GM12878 (cell line): ENCODE results near the gene RIMS3. TPM values are rescaled to one million over a fixed set of nuclear protein-coding genes. Genes with fewer than 3 reads are reported as not detected.

Experiments used
- ATAC-seq: fragments of 200-7000 bp; cut with Tn5 transposase; 3 replicates; pipeline ENCODE4 v1.9.1; 2020; ENCODE audit warnings: mild to moderate bottlenecking, moderate library complexity
- BruUV-seq: library from RNA; stranded (reverse); fragments of 400-500 nt; replicated peaks from 2 replicates; lab custom pipeline; 2021; lab: Mats Ljungman, UMichigan
- CTCF ChIA-PET: fragments of 300-600 bp; sonication (Branson Sonifier 250); formaldehyde crosslinking; extraction: SDS; loops from one replicate; lab custom pipeline; 2021; ENCODE audit warnings: inconsistent platforms; lab: Yijun Ruan, JAX
- POLR2A ChIA-PET: fragments of 350-600 bp; formaldehyde crosslinking; extraction: SDS; loops from one replicate; lab custom pipeline; 2021; ENCODE audit warnings: inconsistent platforms; lab: Charles Lee
- RAD21 ChIA-PET: fragments of 300-600 bp; sonication (Branson Sonifier 250); formaldehyde crosslinking; loops from one replicate; lab custom pipeline; 2023; ENCODE audit warnings: antibody characterized with exemption; ENCODE audit not compliant: unreplicated experiment; lab: Charles Lee
- SMC1A ChIA-PET: fragments of 300-600 bp; sonication (Branson Sonifier 250); formaldehyde crosslinking; loops from one replicate; lab custom pipeline; 2023; ENCODE audit not compliant: unreplicated experiment, uncharacterized antibody; lab: Charles Lee
- DNase-seq: peaks from one replicate; pipeline ENCODE4 v3.0.0-alpha.2; 2011; ENCODE audit warnings: low read depth, low spot score
- FAIRE-seq: peaks from 3 replicates; lab custom pipeline; 2011; peaks lifted over from hg19 to GRCh38; lab: Jason Lieb, UNC
- H2AFZ ChIP-seq: 2 replicates; pipeline ENCODE4 v1.6.0; 2011; ENCODE audit warnings: low read depth, low read length, control low read depth; ENCODE audit not compliant: control insufficient read depth
- H3K27ac ChIP-seq: 2 replicates; pipeline ENCODE4 v1.5.1; 2011; ENCODE audit warnings: control low read depth; ENCODE audit not compliant: control insufficient read depth, insufficient read depth
- H3K27me3 ChIP-seq, 2 experiments: replicated peaks in 1 of 2; 2 replicates each; pipeline versions ENCODE4 v1.6.0 to v1.6.1; 2011; ENCODE audit warnings: low read length in 1 of 2; ENCODE audit not compliant: control insufficient read depth in 2 of 2, insufficient read depth in 2 of 2
- H3K36me3 ChIP-seq, 2 experiments: 2 replicates each; pipeline ENCODE4 v1.5.1; 2011; ENCODE audit warnings: low read length in 1 of 2; ENCODE audit not compliant: control insufficient read depth in 2 of 2, insufficient read depth in 2 of 2
- H3K4me1 ChIP-seq: 2 replicates; pipeline ENCODE4 v1.6.1; 2011; ENCODE audit warnings: mild to moderate bottlenecking, low read length, moderate library complexity, mixed read lengths; ENCODE audit not compliant: control insufficient read depth, insufficient read depth
- H3K4me2 ChIP-seq: 2 replicates; pipeline ENCODE4 v1.6.0; 2011; ENCODE audit warnings: control low read depth; ENCODE audit not compliant: control insufficient read depth, insufficient read depth
- H3K4me3 ChIP-seq: fragments of 200-600 bp; sonication (generic); 2 replicates; pipeline ENCODE4 v1.5.1; 2016
- H3K79me2 ChIP-seq: 2 replicates; pipeline ENCODE4 v1.6.0; 2011; ENCODE audit warnings: low read length; ENCODE audit not compliant: control insufficient read depth, insufficient read depth
- H3K9ac ChIP-seq: 2 replicates; pipeline ENCODE4 v1.8.0; 2011; ENCODE audit warnings: low read length, control low read depth, mixed read lengths; ENCODE audit not compliant: control insufficient read depth, insufficient read depth
- H3K9me3 ChIP-seq: replicated peaks from 3 replicates; pipeline ENCODE4 v1.5.1; 2011; ENCODE audit warnings: mild to moderate bottlenecking, low read length; ENCODE audit not compliant: control insufficient read depth, insufficient read depth
- H4K20me1 ChIP-seq: 2 replicates; pipeline ENCODE4 v1.6.0; 2011; ENCODE audit not compliant: control insufficient read depth, insufficient read depth
- CBX3 ChIP-seq: fragments of 200-600 bp; sonication (generic); IDR thresholded peaks from 2 replicates; pipeline ENCODE4 v1.6.1; 2016; ENCODE audit warnings: low read depth, borderline replicate concordance
- KAT2A ChIP-seq: conservative IDR thresholded peaks from 2 replicates; pipeline ENCODE4 v1.6.1; 2011; ENCODE audit warnings: low read depth, low read length; ENCODE audit not compliant: control insufficient read depth
- SMAD5 ChIP-seq: IDR thresholded peaks from 2 replicates; pipeline ENCODE4 v1.6.1; 2016; ENCODE audit warnings: antibody characterized with exemption, low read depth
- WGBS: methylation state at CpG from one replicate; pipeline ENCODE4 v1.1.6; 2016; ENCODE audit warnings: low lambda C conversion rate; ENCODE audit not compliant: insufficient replicate concordance, insufficient coverage; ENCODE audit errors: missing lambda C conversion rate; 5-methylcytosine and 5-hydroxymethylcytosine counted together
- in situ Hi-C: fragments of 300-500 bp; cut with MboI; formaldehyde crosslinking; loops from 9 replicates; pipeline ENCODE4 v1.14.3; 2018; ENCODE audit warnings: mixed read lengths
- intact Hi-C: fragments of 100-400 bp; cut with micrococcal nuclease; formaldehyde crosslinking; loops from one replicate; pipeline ENCODE4 v1.14.2; 2022; ENCODE audit not compliant: unreplicated experiment
- polyA plus RNA-seq, 11 experiments: library from polyadenylated mRNA; depleted of rRNA in 4 of 11; unstranded in 6 of 11; stranded (reverse) in 5 of 11; fragments of >200 nt; fragmentation: Nextera tagmentation in 4 of 11; fragmentation: Illumina TruSeq in 1 of 11; extraction: Ambion mirVana in 4 of 11; extraction: Trizol in 1 of 11; gene quantifications; 1 replicate in 1 of 11; 2 replicates in 10 of 11; pipeline versions ENCODE4 v1.2.1 to v1.2.3, GENCODE V29; 2011 to 2016; ENCODE audit warnings: inconsistent platforms in 2 of 11, missing spikeins in 2 of 11, low read depth in 1 of 11
- total RNA-seq, 4 experiments: library from RNA; depleted of rRNA in 3 of 4; stranded (reverse); fragments of >200 nt in 3 of 4; fragmentation: Illumina TruSeq in 1 of 4; extraction: Trizol in 1 of 4; gene quantifications; 2 replicates each; pipeline versions ENCODE4 v1.2.1 to v1.2.3, GENCODE V29; 2013 to 2021
- TF ChIP-seq, protein P1 (sequence below): IDR thresholded peaks from 2 replicates; pipeline ENCODE4 v1.6.1; 2012; ENCODE audit warnings: low read depth, low read length, improper control_type of control experiment
- TF ChIP-seq, protein P2 (sequence below): IDR thresholded peaks from 2 replicates; pipeline ENCODE4 v1.6.1; 2011; ENCODE audit warnings: borderline replicate concordance, low read depth, mild to moderate bottlenecking, moderate library complexity, low read length; ENCODE audit not compliant: insufficient read depth, poor library complexity, severe bottlenecking

RIMS3 gene
- total and polyA plus RNA-seq, 10 of the 15 experiments (the other 5 are each of a cell fraction or from before 2014, with no cell fraction given): 0.02 to 4.7 (median 0.39) TPM

DNA sequence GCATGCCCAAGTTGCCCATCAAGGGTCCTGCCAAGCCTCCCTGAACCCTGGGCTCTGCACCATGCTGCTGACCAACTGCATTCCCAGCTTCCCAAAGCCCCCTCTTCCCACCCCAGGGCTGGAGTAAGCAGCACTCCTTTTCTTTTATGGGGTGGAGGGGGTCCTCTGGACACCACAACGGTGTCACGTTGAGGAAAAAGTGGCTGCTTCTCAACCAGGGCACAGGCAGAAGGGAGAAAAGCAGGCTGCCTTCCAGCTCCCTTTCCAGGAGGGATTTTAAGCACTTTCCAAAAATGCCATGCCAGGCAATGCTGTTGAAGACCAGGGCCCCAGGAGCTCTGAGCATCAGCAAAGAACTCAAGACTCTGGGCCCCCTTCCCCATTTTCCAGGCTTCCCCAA, 691 bp downstream of the RIMS3 start:
- DNase-seq: no peak
- ChIA-PET RAD21 (interaction anchor here (0.6 to 1.6 kb wide), 3 partner anchors 26 to 100 kb away, joined by 3 to 4 read pairs (median 3); partner anchors contain the start of gene NFYC), POLR2A (interaction anchor here (0.6 to 2.7 kb wide), 4 partner anchors 20 to 607 kb away, joined by 3 to 9 read pairs (median 4); partner anchors contain the start of gene NFYC), SMC1A (interaction anchor here (0.8 to 1.5 kb wide), 3 partner anchors 26 to 50 kb away, joined by 3 to 4 read pairs (median 3); partner anchors contain the start of gene NFYC), CTCF (interaction anchor here (0.6 to 2.3 kb wide), 4 partner anchors 27 to 67 kb away, joined by 3 to 5 read pairs (median 4); partner anchors contain the start of gene NFYC)
- no TSS peak for BruUV-seq
- no peak for ATAC-seq
- no peak overlapping the region for H3K4me2 ChIP-seq
- 100% methylated on average over 2 of the region's 2 CpGs for WGBS
- no peaks in the 10 kb centered on the region for H3K27me3 ChIP-seq
- FAIRE-seq: no peak
- no peaks in the 10 kb centered on the region for H4K20me1 ChIP-seq
- no peak overlapping the region for H2AFZ ChIP-seq
- TF ChIP-seq KAT2A: no peak
- TF ChIP-seq SMAD5: no peak
- TF ChIP-seq, protein P1, sequence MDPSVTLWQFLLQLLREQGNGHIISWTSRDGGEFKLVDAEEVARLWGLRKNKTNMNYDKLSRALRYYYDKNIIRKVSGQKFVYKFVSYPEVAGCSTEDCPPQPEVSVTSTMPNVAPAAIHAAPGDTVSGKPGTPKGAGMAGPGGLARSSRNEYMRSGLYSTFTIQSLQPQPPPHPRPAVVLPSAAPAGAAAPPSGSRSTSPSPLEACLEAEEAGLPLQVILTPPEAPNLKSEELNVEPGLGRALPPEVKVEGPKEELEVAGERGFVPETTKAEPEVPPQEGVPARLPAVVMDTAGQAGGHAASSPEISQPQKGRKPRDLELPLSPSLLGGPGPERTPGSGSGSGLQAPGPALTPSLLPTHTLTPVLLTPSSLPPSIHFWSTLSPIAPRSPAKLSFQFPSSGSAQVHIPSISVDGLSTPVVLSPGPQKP: no peak
- TF ChIP-seq CBX3: no peak
- TF ChIP-seq, protein P2, sequence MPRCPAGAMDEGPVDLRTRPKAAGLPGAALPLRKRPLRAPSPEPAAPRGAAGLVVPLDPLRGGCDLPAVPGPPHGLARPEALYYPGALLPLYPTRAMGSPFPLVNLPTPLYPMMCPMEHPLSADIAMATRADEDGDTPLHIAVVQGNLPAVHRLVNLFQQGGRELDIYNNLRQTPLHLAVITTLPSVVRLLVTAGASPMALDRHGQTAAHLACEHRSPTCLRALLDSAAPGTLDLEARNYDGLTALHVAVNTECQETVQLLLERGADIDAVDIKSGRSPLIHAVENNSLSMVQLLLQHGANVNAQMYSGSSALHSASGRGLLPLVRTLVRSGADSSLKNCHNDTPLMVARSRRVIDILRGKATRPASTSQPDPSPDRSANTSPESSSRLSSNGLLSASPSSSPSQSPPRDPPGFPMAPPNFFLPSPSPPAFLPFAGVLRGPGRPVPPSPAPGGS: no peak
- in situ Hi-C loops (no loop called here), intact Hi-C loops (loop anchor here (5.0 kb wide), 2 partner anchors 37 to 188 kb away; no protein-coding TSS in a partner anchor)
- no peaks in the 10 kb centered on the region for H3K9me3 ChIP-seq
- H3K27ac ChIP-seq: no peak overlapping the region
- H3K4me3 ChIP-seq: no peak overlapping the region
- no peak overlapping the region for H3K9ac ChIP-seq
- peaks cover 7% of the 10 kb centered on the region for H3K4me1 ChIP-seq
- H3K36me3 ChIP-seq: no peaks in the 10 kb centered on the region
- H3K79me2 ChIP-seq: no peaks in the 10 kb centered on the region
